CD4-positive, alpha-beta T cell treated with Interleukin-15 for 4 hours (primary cell): Measurements from ENCODE around the gene RGL2.
"Not testable (repeated sequence)": the region's sequence is repeated elsewhere in the genome, so short reads cannot be mapped to it uniquely, and the experiment has no call there.

Source experiments
- DNase-seq: peaks from one replicate; pipeline ENCODE4 v3.0.0-alpha.2; 2020; ENCODE audit warnings: low spot score

Gene RGL2

GRCh38 chr6:33298773-33299236 is at the start of gene RGL2:
TSS of gene RGL2 (minus strand) at chr6:33298942. CDS start at chr6:33298610, 332 bp downstream.
- DNase-seq, result peak; percentile 64

- no peak for DNase-seq
These were observed 49.1 kb upstream of the RGL2 start for GRCh38 chr6:33347816-33348215.

GRCh38 chr6:33346972-33347371 is 48.2 kb upstream of the RGL2 start:
- DNase-seq, result not testable (repeated sequence)

- DNase-seq, result peak; percentile 88
These were observed 46.3 kb upstream of the RGL2 start for GRCh38 chr6:33344701-33345697.

- DNase-seq, result peak; percentile 86
These were observed 45.3 kb upstream of the RGL2 start for GRCh38 chr6:33343953-33344611.

GRCh38 chr6:33343606-33343952 is 44.8 kb upstream of the RGL2 start:
- not testable (repeated sequence) for DNase-seq

GRCh38 chr6:33339193-33339592 is 40.5 kb upstream of the RGL2 start:
- no peak for DNase-seq

GRCh38 chr6:33336495-33336894 is 37.8 kb upstream of the RGL2 start:
- DNase-seq, result no peak

- DNase-seq, result no peak
These were observed 37.2 kb upstream of the RGL2 start for GRCh38 chr6:33335916-33336315.

- DNase-seq, result no peak
These were observed 34.9 kb upstream of the RGL2 start for GRCh38 chr6:33333666-33334065.

GRCh38 chr6:33330736-33331135 is 32.0 kb upstream of the RGL2 start:
- no peak for DNase-seq

GRCh38 chr6:33329058-33329457 is 30.3 kb upstream of the RGL2 start:
- no peak for DNase-seq

GRCh38 chr6:33324125-33324524 is 25.4 kb upstream of the RGL2 start:
- no peak for DNase-seq

- DNase-seq, result no peak
These were observed 24.8 kb upstream of the RGL2 start for GRCh38 chr6:33323623-33323948.

GRCh38 chr6:33321227-33321626 is 22.5 kb upstream of the RGL2 start:
- no peak for DNase-seq

- DNase-seq, result no peak
These were observed 21.8 kb upstream of the RGL2 start for GRCh38 chr6:33320315-33321181.

- no peak for DNase-seq
These were observed 21.2 kb upstream of the RGL2 start for GRCh38 chr6:33319939-33320314.

GRCh38 chr6:33318426-33319073 is 19.8 kb upstream of the RGL2 start:
- DNase-seq, result no peak

GRCh38 chr6:33317669-33318425 is 19.1 kb upstream of the RGL2 start, which contains the start of gene ZBTB22:
TSS of gene ZBTB22 (minus strand) at chr6:33317744. CDS start at chr6:33316916, 828 bp downstream.
- DNase-seq, result peak; percentile 97

- no peak for DNase-seq
These were observed 18.6 kb upstream of the RGL2 start for GRCh38 chr6:33317419-33317668.
